ENCODE measurements around the gene RHOT2. TPM values are rescaled to one million over a fixed set of nuclear protein-coding genes. Genes with fewer than 3 reads are reported as not detected.

The RHOT2 gene
- total RNA-seq, 1 donor = 44.0 TPM

DNA sequence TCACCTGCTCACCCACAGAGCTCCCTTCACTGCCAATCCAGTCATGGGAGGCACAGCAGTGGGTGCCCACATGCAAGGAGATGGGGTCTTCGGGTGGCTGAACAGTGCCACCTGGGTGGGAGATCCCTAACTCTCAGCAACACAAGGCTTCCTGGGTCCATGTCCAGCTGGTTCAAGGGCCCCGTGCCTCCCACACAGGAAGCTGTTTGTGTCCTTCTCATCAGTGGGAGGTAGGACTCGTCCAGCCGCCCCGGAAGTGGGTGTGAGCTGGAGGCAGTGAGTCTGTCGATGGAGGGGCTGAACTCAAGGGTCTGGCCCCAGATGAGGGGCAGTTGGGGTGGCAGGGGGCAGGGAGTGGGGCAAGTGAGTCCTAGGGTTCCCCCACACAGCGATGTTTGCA, 36.1 kb downstream of the RHOT2 start:
- no peak for DNase-seq (ENCODE audit: low read depth)
- TF ChIP-seq, protein P1, sequence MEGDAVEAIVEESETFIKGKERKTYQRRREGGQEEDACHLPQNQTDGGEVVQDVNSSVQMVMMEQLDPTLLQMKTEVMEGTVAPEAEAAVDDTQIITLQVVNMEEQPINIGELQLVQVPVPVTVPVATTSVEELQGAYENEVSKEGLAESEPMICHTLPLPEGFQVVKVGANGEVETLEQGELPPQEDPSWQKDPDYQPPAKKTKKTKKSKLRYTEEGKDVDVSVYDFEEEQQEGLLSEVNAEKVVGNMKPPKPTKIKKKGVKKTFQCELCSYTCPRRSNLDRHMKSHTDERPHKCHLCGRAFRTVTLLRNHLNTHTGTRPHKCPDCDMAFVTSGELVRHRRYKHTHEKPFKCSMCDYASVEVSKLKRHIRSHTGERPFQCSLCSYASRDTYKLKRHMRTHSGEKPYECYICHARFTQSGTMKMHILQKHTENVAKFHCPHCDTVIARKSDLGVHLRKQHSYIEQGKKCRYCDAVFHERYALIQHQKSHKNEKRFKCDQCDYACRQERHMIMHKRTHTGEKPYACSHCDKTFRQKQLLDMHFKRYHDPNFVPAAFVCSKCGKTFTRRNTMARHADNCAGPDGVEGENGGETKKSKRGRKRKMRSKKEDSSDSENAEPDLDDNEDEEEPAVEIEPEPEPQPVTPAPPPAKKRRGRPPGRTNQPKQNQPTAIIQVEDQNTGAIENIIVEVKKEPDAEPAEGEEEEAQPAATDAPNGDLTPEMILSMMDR (IDR thresholded peaks at IDR 0.05; ENCODE audit: insufficient read depth, low read depth, low read length) = no peak
- H3K4me3 ChIP-seq (ENCODE audit: low read depth, low read length) = no peak overlapping the region

DNA sequence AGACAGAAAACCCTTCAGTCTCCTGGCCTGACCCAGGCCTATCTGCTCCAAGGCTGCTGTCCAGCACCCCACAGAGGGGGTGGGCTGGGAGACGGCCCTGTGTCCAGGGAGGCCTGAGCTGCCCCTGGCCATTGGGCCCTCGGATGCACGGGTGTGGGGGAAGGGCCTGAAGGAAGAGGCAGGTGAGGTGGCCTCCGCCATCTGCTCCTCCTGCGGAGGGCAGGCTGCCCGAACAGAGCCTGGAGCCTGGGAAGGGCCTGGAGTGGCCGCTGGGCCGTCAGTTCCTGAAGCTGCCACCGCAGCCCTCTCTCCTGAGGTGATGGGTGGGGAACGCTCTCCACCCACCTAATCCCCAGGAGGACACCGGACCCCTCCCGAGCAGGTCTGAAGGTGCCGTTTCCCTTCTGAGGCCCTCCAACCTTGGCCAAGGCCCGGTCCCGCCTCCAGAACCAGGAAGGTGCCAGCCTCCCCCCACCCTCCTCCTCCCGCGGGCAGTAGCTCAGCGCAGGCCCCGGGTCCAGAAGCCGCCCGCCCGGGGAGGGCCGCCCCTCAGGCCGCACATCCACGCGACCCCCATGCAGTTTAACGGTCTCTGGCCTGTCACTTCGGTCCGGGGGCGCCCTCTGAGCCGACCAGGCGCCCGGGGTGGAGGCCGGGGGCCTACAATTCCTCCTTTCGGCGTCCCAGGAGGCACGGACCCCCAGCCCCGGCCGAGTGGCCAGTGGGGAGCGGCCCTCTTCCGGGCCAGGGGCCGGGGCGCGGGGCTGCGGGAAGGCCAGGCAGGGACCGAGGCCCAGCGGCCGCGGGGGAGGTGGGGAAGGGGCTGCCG, 36.8 kb downstream of the RHOT2 start:
- no peak overlapping the region for H3K4me3 ChIP-seq (ENCODE audit: low read depth, low read length)
- DNase-seq (ENCODE audit: low read depth) = no peak
- TF ChIP-seq, protein P1 (IDR thresholded peaks at IDR 0.05; ENCODE audit: insufficient read depth, low read depth, low read length) = no peak

DNA sequence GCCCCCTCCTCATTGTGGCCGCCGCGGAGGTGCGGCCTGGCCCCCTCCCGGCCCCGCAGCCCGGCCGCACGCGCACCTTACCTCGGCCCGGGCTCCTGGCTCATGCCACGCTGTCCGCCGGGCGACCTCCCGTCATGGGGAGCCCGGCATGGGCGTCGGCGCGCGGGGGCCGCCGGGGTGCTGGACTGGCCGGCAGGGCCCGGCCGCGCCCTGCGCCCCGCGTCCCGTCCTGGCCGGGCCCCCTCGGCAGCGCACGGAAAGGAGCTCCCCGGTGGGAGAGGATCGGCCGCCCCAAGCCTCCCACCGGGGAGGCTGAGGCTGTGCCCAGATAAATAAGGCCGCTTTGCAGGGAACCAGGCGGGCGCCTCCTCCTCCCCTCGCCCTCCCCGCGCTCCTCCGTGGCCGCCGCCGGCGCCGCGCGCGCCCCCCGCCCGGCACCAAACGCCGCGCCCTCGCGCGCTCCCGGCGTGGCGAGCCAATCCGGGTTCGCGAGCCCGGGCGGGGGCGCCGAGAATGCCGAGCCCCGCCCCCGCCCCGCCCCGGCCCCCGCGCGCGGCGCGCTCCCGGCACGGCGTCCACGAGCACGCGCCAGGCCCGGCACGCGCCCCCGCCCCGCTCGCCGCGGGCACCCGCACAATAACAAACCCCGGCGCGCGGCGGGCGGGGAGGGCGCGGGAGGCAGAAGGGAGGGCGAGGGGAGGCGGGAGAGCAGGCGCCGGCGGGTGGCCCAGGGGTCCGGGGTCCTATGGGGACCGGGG, 37.7 kb downstream of the RHOT2 start, which contains the start of gene FBXL16:
TSS of gene FBXL16 (minus strand) at position 371 of the 758 bp plus-strand sequence. CDS start 8,396 bp downstream, outside the sequence.
- TF ChIP-seq, protein P1 (IDR thresholded peaks at IDR 0.05; ENCODE audit: insufficient read depth, low read depth, low read length) = no peak
- no peak within 1 kb of the TSS for H3K4me3 ChIP-seq (ENCODE audit: low read depth, low read length)
- DNase-seq (ENCODE audit: low read depth) = no peak

DNA sequence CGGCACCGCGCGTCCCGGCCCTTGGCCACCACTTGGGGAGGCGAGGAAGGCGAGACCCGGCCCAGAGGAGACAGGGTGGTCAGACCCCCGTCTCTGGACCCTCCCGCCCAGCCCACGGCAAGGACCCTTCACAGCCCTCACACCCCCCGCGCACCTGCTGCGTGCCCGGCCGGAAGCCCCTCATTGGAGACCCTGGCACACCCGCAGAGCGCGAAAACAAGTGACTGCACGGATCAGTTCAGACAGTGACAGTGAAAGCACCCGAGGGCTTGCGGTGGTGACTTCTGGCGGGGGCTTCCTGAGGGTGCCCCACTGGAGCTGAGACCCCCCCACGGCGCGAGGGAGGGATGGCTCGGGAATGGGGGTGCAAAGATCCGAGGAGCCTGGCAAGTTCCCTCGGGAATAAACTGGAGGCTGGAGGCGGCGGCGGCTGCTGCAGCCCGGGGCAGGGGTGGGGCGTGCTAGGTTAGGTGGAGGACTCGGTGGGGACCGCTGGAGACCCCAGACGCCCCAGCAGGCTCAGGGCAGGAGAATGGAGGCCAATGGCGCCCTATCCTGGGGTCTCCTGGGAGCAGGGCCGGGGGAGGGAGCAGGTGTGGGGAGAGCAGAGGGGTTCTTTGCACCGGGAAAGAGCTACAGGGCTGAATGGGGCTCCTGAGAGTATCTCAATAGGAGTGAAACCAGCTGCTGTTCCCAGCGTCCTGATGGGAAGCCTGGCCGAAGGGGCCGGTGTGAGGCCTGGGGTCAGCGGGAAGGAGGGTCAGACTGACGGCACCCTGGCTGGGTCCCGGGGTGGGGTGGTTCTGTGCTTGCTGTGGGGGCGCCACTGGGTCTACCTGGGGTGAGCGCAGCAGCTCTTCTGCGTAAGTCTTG, 38.5 kb downstream of the RHOT2 start:
- no peak overlapping the region for H3K4me3 ChIP-seq (ENCODE audit: low read depth, low read length)
- no peak for DNase-seq (ENCODE audit: low read depth)
- TF ChIP-seq, protein P1 (IDR thresholded peaks at IDR 0.05; ENCODE audit: insufficient read depth, low read depth, low read length) = no peak

DNA sequence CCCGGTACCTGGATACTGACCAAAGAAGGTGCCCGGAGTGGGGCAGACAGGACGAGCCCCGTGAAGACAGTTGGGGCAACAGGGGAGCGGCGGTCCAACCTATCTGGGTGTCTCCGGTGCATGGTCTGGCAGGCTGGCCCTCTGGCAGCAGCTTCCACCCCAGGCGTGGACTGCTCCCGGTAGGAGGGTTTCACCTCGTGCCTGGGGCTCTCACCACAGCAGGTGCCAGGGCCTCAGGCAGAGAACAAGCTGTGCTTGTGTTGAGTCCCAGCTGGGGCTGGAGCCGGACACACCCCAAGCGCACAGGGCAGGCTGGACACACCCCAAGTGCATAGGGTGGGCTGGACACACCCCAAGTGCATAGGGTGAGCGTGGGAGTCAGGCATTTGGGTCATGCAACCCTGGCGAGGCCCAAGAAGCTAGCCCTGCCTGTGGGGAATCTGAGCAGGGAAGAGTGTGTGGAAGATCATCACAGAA, 39.2 kb downstream of the RHOT2 start:
- no peak for DNase-seq (ENCODE audit: low read depth)
- no peak overlapping the region for H3K4me3 ChIP-seq (ENCODE audit: low read depth, low read length)
- TF ChIP-seq, protein P1 (IDR thresholded peaks at IDR 0.05; ENCODE audit: insufficient read depth, low read depth, low read length) = no peak

GRCh38 chr16:708019-708418, 40.1 kb downstream of the RHOT2 start:
- TF ChIP-seq, protein P1 (IDR thresholded peaks at IDR 0.05; ENCODE audit: insufficient read depth, low read depth, low read length) = no peak
- no peak overlapping the region for H3K4me3 ChIP-seq (ENCODE audit: low read depth, low read length)
- no peak for DNase-seq (ENCODE audit: low read depth)
